ENCODE data around the gene BRINP1. TPM values are rescaled to one million over a fixed set of nuclear protein-coding genes. Genes with fewer than 3 reads are reported as not detected.

BRINP1 gene
- total and polyA plus RNA-seq, 2 of the 8 experiments (the other 6 are each of a cell fraction or from before 2014, with no cell fraction given) = 19.5 to 20.5 TPM

DNA sequence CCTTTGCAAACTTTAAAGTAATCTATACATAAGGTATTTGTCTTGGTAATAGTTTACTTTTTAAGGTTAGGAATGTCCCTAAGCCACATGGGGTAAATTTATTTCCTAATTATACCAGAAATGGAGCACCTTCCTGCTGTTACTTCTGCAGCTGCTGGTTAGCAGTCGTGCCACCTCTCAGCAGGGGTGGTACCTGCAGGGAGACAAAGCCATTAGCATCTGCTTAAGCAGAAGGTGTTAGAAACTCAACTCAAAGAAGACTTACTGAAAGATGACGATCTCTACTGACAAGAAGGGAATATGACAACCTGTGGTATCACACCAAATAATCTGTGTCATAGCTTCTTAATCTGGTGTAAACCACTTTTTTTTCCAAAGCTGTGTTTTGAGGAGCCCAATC is 173.7 kb downstream of the BRINP1 start:
- no peak overlapping the region for H4K91ac ChIP-seq (replicated peaks; ENCODE audit: insufficient read length, low read length)
- H2BK5ac ChIP-seq (ENCODE audit: low read depth, low read length) = no peak overlapping the region
- H2BK12ac ChIP-seq (ENCODE audit: low read depth, low read length) = no peak overlapping the region
- DNase-seq (ENCODE audit: low read depth in 1 of 2, low spot score in 2 of 2) (no peak), FAIRE-seq (peak; percentile 88)
- no peak overlapping the region for H2BK15ac ChIP-seq (ENCODE audit: low read length)
- 27% methylated on average over 2 of the region's 2 CpGs; no CpG with 5 or more reads in 1 of the 2 experiments for WGBS, 2 experiments (ENCODE audit: extremely low coverage in 1 of 2, insufficient coverage in 1 of 2, insufficient read length in 1 of 2, insufficient replicate concordance in 2 of 2, low coverage in 1 of 2, low lambda C conversion rate in 2 of 2, missing lambda C conversion rate in 1 of 2)
- H3K4ac ChIP-seq (replicated peaks; ENCODE audit: insufficient read length, low read depth, low read length) = no peak overlapping the region
- H3K9ac ChIP-seq (replicated peaks in 1 of 4; ENCODE audit: extremely low read depth in 1 of 4, low read depth in 3 of 4, low read length in 3 of 4) = no peak overlapping the region
- no peaks in the 10 kb centered on the region for H3K9me3 ChIP-seq (ENCODE audit: insufficient read depth in 2 of 2, low read depth in 1 of 2, low read length in 1 of 2)
- no peak overlapping the region for H3K18ac ChIP-seq (ENCODE audit: extremely low read depth, low read length)
- peak overlapping the region; percentile 13 to 30; a peak in 2 of 4 replicates for H3K4me2 ChIP-seq (ENCODE audit: insufficient read depth in 1 of 2, low read depth in 2 of 2, low read length in 2 of 2)
- H3K36me3 ChIP-seq (ENCODE audit: control insufficient read depth in 2 of 4, insufficient read depth in 4 of 4, low read length in 3 of 4) = no peaks in the 10 kb centered on the region
- no peak overlapping the region for H3K14ac ChIP-seq (ENCODE audit: insufficient read length)
- H2BK120ac ChIP-seq (replicated peaks; ENCODE audit: low read depth, low read length) = no peak overlapping the region
- no peak overlapping the region for H2AK5ac ChIP-seq (ENCODE audit: low read depth, low read length)
- H2BK20ac ChIP-seq (ENCODE audit: low read length) = no peak overlapping the region
- ChIA-PET CTCF (ENCODE audit: partially characterized antibody) (interaction anchor here (0.9 to 1.3 kb wide), 2 partner anchors 11 to 170 kb away, joined by 3 to 4 read pairs; no protein-coding TSS in a partner anchor), POLR2A (ENCODE audit: partially characterized antibody) (interaction anchor here (1.4 kb wide), 1 partner anchor 27 kb away, joined by 3 read pairs; no protein-coding TSS in a partner anchor)
- no peak overlapping the region for H2AFZ ChIP-seq (ENCODE audit: low read length)
- no peaks in the 10 kb centered on the region for H3K23me2 ChIP-seq (ENCODE audit: low read depth, low read length)
- no peak overlapping the region for H3K23ac ChIP-seq (ENCODE audit: insufficient read length)
- no peaks in the 10 kb centered on the region for H3K79me2 ChIP-seq (ENCODE audit: control insufficient read depth in 1 of 2, insufficient read depth in 2 of 2, low read length in 2 of 2)
- no peak overlapping the region for H4K8ac ChIP-seq (ENCODE audit: extremely low read depth, insufficient read depth, low read length)
- peaks cover 0 to 10% (median 3%) of the 10 kb centered on the region in 4 experiments; a peak in 4 of 7 replicates for H3K4me1 ChIP-seq (replicated peaks in 1 of 4; ENCODE audit: control insufficient read depth in 3 of 4, insufficient read depth in 4 of 4, low read length in 3 of 4)
- H4K5ac ChIP-seq (ENCODE audit: insufficient read length, low read depth, low read length) = no peak overlapping the region
- no peak overlapping the region for H3K27ac ChIP-seq (ENCODE audit: low read depth, low read length)
- no peak overlapping the region for H3K56ac ChIP-seq (replicated peaks; ENCODE audit: insufficient read length, low read depth, low read length)
- no peaks in the 10 kb centered on the region for H3K27me3 ChIP-seq (replicated peaks in 1 of 4; ENCODE audit: control insufficient read depth in 3 of 4, extremely low read depth in 1 of 4, insufficient read depth in 3 of 4, low read length in 3 of 4)
- H3K79me1 ChIP-seq (ENCODE audit: low read depth, low read length) = no peaks in the 10 kb centered on the region
- no peak overlapping the region; a peak in 1 of 8 replicates for H3K4me3 ChIP-seq (ENCODE audit: extremely low read depth in 1 of 4, insufficient read depth in 2 of 4, low read depth in 3 of 4, low read length in 4 of 4)
- H4K20me1 ChIP-seq (replicated peaks in 1 of 2; ENCODE audit: control insufficient read depth in 1 of 2, insufficient read depth in 2 of 2, low read length in 2 of 2) = no peaks in the 10 kb centered on the region
- TF ChIP-seq TCF12 (IDR thresholded peaks at IDR 0.05; ENCODE audit: low read depth, low read length) (0 out of 2 replicates have a peak, but pooled peaks have one; percentile 58), NANOG (IDR thresholded peaks at IDR 0.05; ENCODE audit: insufficient read depth, low read depth, low read length, poor library complexity, severe bottlenecking) (no peak), CEBPB (IDR thresholded peaks at IDR 0.05; ENCODE audit: low read depth, low read length) (no peak), SP1 (IDR thresholded peaks at IDR 0.05; ENCODE audit: low read depth, low read length) (no peak), CREB1 (IDR thresholded peaks at IDR 0.05) (no peak), TAF7 (optimal IDR thresholded peaks at IDR 0.05; ENCODE audit: borderline replicate concordance, low read depth, low read length) (no peak), CTBP2 (IDR thresholded peaks at IDR 0.05; ENCODE audit: borderline replicate concordance, insufficient read depth, insufficient read length, low read length) (no peak), NRF1 (IDR thresholded peaks at IDR 0.05; ENCODE audit: low read depth, low read length) (no peak), TBP (IDR thresholded peaks at IDR 0.05; ENCODE audit: low read depth, low read length) (no peak), HDAC6 (IDR thresholded peaks at IDR 0.05; ENCODE audit: low read depth, low read length) (no peak), ATF3 (IDR thresholded peaks at IDR 0.05; ENCODE audit: insufficient read depth, low read depth, low read length) (no peak), RAD21 (IDR thresholded peaks at IDR 0.05 in 1 of 2, conservative IDR thresholded peaks at IDR 0.05 in 1 of 2; ENCODE audit: low read depth in 2 of 2, low read length in 2 of 2) (peak; percentile 6 to 28; a peak in 2 of 4 replicates)
- TF ChIP-seq, protein P1, sequence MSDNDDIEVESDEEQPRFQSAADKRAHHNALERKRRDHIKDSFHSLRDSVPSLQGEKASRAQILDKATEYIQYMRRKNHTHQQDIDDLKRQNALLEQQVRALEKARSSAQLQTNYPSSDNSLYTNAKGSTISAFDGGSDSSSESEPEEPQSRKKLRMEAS (IDR thresholded peaks at IDR 0.05) = no peak
